Thyroid gland (tissue), 4 donors: Measurements from ENCODE around the gene CKAP4.

Experiments
- CTCF ChIP-seq, 6 experiments: fragments of 200-600 bp in 3 of 6; fragments of 450-650 bp in 3 of 6; sonication (generic) in 3 of 6; IDR thresholded peaks; one replicate each; pipeline ENCODE4 v1.5.1; 2016 to 2019; ENCODE audit warnings: antibody characterized with exemption in 6 of 6, mild to moderate bottlenecking in 2 of 6, inconsistent platforms in 1 of 6, moderate library complexity in 1 of 6
- POLR2A ChIP-seq, 2 donors: fragments of 450-650 bp; IDR thresholded peaks; one replicate each; pipeline ENCODE4 v1.6.1; 2017; ENCODE audit warnings: antibody characterized with exemption in 2 of 2, mild to moderate bottlenecking in 2 of 2, moderate library complexity in 1 of 2

DNA sequence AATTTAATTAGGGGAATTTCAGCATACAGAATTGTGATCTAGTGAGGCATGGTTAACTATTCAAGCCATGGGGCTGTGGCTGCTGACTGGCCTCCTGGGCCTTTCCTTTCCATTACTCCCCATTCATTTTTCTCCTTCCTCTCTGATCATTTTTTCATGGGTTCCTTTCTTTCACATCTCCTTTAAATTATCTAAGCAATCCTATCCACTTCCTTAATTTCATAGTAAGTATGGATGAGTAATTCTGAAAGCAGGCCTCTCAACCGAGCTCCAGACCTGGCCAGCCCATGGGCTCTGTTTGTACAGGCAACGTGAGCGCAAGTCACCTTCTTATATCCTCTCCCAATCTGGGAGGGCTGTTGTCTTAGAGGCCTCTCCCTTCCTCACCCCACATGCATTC lies 13.4 kb downstream of the CKAP4 start:
- TF ChIP-seq CTCF (IDR thresholded peaks at IDR 0.05): no peak
- no peak for TF ChIP-seq POLR2A (IDR thresholded peaks at IDR 0.05)
